ENCODE results near the gene CLMN.
"Not testable (repeated sequence)": the region's sequence is repeated elsewhere in the genome, so short reads cannot be mapped to it uniquely, and the experiment has no call there.

Gene CLMN

DNA sequence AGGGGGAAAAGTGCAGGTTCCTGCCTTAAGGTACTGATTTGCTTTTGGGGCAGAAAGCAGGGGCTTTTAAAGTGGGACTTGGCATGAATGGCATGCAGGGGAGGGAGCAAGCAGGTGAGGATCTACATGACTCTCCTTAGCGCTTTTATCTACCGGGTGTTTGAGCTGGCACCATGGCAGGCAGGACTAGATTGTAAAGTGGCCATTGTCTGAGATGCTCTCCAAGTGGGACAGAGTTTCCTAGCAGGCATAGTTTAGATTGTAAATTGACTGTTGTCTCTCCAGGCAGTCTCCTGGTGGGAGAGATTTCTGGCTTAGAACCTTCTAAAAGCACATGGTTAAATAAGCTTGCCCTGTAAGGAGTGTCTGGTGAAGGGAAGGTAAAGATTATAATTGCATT, 157.1 kb downstream of the CLMN start:
- no peak for DNase-seq (ENCODE audit: low read depth)

DNA sequence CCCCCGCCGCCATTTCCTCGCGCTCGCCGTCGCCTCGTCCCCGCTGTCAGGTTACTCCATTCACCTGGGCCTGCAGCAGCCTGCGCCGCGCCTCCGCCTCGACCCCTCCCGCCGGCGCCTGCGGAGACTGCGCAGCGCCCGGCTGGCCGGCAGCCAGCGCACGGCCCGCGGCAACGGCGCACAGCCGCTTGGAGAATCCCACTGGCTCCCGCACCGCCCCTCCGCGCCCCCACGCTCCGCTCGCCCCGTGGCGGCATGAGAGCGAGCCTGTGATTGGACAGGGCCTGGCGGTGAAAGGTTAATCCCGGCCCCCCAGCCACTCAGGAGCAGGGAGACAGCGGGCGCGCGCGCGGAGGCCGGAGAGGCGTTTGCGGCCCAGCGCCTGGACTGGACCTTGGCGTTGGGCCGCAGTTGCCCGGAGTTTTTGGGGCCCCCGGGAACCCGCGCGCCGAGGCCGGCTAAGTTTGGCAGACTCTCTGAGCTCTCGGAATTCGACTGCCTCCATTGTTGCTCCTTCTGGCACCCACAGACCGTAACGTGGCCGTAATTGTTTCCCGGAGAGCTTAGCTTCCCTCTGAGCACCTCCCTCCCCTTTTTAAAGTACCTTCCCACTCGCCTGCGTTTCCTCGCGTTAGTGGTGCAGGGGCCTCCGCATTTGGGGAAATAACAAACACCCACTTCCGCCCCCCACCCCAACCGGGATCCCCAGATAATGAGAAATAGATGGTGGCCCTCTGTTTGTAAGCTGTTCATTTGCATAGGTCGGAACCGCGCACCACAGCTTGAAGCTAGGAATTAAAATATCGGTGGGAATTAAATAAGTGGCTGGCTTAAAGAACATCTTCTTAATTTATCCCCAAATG, 162.2 kb downstream of the CLMN start, which contains the start of gene DICER1:
Gene DICER1, minus strand, starts transcription at position 203 of the 863 bp plus-strand sequence. CDS start 24,071 bp downstream, outside the sequence.
- DNase-seq (ENCODE audit: low read depth) = peak; percentile 93

DNA sequence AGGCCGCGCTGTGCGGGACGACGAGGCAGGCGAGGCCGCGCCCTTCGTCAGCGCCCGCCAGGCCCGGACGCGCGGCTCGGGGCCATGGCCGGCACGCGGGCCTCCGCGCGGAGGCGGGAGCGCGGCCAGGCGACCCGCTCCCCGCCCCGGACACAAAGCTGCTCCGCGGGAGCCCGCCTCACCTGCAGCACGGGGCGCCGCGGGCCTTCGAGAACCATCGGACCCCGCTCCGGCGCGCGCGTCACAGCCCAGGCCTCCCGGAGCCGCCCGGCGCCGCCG, 162.7 kb downstream of the CLMN start:
- DNase-seq (ENCODE audit: low read depth) = no peak

DNA sequence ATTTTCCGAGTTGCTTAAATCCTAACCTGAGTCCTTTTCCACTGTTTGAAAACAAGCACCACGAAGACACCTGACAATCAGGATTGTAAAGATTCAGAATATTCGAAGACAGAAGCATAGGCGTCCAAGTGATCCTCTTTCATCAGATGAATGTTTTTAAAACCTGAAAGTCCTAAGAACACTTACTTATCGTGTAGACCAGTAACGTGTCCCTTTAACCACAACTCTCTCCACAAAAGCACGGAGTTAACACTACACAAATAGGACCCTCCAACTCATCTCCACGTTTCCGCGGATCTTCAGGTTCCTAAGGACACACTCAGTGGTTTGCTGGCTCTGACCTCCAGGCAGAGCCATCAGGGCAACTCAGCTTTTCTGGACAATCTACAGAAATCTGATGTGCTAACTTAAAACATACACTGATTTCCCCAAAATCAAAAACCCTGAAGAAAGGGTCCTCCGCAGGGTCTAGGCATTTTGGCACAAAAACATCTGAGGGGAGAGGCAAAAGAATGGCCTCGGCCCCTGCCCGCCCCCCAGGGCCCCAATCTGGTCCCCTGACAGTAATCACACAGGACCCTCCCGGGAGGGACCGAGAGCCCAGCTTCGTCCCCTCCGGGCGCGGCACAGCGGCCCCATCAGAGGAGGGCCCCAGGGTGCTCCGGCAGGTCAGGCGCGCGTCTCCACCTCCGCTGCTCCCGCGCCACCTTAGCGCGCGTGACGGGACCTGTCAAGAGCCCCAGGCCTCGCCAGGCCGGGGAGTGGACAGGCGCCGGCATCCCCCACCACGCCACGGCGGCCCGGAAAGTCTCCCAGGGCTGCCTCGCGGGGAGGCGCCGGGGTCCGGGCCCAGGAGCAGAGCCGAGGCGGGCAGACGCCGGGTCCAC, 163.3 kb downstream of the CLMN start:
- DNase-seq (ENCODE audit: low read depth) = peak; percentile 8

DNA sequence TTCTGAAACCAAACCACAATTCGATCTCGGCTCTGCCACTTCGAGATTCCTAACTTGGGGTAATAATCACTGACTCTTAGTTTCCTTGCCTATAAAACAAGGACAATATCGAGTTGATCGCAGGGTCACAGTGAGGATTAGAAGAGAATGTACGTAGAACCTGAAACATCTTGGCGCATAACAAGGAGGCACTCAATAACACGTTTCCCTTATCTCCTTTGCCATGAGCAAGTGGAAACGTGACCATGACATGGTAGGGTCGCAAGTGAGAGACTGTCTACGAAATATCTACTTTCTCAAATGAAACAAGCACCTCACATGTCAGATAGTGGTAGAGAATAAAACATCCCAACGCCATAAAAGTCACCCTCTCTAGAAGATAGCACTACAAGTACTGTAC, 164.7 kb downstream of the CLMN start:
- DNase-seq (ENCODE audit: low read depth) = no peak

DNA sequence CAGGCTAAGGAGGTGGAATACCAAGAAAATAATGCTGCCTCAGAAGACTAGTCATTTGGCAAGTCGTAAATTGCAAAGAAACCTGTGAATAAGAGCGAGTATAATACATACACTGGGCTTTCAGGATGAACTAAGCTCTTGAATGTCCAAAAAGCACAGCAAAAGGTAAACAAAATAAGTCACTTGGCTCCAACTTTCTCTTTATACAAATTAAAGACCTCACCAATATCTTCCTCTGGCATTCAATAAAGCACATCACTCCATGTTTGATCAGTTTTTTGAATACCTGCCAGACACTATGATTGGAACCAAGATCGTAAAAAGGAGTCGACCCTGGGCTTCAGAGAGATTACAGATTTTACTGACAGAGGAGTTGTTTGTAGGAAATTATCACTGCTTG, 165.8 kb downstream of the CLMN start:
- no peak for DNase-seq (ENCODE audit: low read depth)

DNA sequence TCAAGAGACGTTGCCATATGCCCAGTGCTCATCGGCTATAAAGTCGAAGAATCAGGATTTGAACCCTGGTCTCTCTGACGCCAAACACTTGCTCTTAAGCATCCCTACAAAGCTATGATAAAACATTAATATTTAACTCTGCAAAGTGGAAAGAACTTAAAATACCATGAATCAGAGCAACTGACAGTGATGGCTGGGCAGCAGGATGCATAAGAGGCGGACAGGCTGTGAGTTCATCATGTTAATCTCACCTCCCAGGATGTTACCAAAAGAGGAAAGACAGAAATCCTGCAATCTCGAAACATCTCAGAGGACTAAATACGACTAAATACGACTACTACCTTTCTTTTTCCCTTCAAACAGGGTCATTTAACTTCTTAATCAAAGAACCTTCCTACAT, 168.1 kb downstream of the CLMN start:
- DNase-seq (ENCODE audit: low read depth) = no peak

DNA sequence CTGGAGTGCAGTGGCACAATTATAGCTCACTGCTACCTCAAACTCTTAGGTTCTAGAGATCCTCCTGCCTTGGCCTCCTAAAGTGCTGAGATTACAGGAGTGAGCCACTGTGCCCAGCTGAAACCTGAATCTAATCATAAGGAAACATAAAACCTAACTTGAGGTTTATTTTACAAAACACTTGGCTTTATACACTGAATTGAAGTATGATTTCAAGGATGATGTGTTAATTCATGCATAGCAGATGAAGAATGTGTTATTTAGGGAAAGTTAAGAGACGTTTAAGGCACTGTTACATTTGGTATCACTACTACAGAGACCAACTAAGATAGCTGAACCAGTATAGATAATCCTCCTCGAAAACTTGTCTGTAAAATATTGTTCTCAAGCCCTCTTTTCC, 168.8 kb downstream of the CLMN start:
- DNase-seq (ENCODE audit: low read depth) = no peak

DNA sequence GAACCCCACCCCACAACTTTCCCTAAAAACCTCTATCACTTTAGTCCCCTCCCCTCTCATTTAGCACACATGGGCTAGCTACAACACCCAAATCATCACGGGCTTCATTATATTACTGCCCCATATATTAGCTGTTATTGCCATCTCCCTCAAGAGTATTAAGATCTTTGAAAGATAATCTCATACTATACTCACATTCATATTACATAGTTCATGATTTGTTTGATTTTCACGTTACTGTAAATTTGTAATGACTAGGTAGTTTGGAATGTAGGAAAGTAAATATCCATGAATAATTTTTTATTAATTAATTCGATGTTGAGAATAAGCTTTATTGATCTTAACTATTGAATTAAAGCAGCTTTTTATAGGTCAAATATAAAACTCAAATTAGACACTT, 170.3 kb downstream of the CLMN start:
- DNase-seq (ENCODE audit: low read depth) = no peak

DNA sequence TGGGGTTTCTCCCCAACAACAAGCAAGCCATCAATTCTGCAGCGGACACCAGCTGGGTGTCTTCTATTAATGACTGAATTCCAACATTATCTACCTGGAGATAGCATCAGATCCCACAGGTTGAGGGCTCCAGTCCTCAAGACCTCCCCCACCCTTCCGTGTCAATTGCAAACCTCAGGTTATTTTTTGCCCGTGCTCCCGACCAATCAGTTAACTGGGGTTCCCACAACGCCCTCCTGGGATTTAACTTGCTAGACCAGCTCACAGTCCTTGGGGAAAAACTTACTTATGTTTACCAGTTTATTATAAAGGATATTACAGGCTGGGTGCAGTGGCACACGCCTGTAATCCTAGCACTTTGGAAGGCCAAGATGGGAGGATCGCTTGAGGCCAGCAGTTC, 172.1 kb downstream of the CLMN start:
- no peak for DNase-seq (ENCODE audit: low read depth)

DNA sequence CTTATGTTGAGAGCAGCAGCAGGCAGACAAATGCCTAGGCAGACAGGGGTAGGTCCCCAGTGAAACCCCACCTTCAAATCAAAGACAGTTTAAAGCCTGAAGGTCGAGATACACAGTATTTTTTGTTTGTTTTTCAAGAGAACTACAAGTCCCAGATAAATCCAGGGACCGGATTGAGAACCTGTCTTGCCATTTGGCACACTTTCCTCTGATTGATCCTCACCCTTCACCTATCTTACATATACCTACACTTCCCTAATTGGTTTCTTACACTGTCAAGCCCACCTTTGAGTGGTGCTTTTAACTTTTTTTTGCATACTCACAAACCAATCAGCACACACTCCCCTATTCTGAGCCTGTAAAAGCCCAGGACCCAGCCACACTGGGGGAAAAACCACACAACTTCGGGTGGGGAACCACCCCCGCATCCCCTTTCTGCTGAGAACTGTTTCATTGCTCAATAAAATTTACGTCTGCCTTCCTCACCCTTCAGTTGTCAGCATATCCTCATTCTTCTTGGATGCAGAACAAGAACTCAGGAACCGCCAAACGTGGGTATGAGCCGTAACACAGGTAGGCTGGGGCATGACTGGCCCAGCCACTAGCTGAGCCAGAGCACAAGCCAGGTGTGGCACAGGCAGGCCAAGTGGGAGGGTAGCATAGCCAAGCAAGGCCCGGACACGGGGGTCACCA, 173.5 kb downstream of the CLMN start:
- no peak for DNase-seq (ENCODE audit: low read depth)

DNA sequence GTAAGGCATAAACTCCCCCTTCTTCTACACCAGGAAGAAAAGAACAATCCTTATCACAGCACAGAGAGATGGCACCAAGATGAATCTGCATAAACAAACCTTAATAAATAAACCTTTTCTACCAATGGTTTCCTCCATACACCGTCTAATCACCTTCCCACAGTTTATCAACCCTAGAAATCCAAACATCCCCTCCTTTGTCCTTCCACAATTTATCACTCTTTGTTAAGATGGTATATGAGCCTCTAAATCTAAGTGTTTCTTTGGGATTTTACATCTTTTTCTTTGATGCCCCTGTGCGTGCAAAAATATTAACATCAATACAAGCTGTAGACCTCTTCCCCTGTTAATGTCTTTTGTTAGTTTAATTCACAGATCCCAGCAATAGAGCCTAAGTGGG, 174.9 kb downstream of the CLMN start:
- no peak for DNase-seq (ENCODE audit: low read depth)

DNA sequence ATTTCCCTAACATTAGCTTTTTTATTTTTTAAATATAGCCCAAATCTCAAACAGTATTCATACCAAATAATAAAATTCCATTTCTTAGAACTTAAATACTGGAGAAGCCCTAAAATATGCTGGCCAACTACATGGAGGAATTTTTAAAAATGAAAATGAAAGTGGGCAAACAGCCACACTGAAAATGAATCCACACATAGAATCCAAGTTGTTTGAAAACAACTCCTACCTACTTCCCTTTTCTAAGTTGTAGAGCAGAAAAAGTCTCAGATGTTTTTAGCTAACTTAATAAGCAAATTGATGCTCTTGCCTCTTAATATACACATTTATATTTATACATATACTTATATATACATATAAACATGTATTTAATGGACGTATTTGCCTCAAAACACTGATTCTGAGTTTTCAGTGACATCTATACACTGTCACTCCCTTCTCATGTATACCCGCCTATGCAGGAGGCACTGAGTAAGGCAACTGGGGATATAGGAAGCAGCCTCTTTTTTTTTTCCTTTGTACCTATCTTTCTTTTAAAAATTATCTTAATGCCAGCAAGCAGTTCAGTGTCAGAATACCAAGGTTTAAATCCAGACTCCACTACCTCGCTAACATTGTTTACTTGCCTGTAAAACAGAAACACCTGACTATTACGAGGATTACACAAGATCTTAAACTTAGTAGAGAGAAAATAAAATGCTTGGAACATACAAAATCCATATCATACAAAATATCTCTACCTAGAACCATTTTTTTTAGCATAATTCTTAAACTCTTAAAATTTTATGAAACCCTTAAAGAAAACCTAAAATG, 175.7 kb downstream of the CLMN start:
- no peak for DNase-seq (ENCODE audit: low read depth)

DNA sequence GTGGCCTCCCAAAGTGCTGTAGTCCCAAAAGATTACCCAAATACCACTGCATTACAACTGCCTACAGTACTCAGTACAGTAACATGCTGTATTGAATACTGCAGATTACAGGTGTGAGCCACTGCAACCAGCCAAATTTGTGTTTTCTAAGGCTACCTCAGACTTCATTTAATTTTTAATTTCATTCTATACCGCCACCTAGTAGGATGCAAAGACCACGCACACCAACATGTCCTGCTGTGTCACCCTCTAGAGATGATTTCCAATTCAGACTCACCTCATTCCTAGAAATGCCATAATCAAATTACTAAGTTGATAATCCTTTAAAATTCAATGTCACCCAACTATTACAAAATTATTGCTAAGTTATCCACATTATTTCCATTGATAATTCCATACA, 177.5 kb downstream of the CLMN start:
- no peak for DNase-seq (ENCODE audit: low read depth)

DNA sequence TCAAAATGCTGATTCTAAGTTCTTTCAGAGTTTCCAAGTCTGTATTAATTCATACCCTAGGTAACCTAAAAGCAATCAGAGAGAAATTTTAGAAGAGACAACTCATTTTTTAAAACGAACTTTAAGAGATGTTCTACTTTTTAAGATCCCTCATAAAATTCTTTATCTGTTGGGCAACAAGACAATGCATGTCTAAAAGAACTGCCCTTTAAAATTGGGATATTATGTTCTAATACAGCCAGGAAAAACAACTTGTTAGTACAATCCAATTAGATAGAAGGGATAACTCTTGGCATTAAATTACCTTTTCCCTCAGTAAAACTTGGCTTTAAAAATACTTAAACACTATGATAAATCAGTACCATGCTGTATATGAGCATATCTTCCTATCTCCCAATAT, 178.0 kb downstream of the CLMN start:
- no peak for DNase-seq (ENCODE audit: low read depth)

DNA sequence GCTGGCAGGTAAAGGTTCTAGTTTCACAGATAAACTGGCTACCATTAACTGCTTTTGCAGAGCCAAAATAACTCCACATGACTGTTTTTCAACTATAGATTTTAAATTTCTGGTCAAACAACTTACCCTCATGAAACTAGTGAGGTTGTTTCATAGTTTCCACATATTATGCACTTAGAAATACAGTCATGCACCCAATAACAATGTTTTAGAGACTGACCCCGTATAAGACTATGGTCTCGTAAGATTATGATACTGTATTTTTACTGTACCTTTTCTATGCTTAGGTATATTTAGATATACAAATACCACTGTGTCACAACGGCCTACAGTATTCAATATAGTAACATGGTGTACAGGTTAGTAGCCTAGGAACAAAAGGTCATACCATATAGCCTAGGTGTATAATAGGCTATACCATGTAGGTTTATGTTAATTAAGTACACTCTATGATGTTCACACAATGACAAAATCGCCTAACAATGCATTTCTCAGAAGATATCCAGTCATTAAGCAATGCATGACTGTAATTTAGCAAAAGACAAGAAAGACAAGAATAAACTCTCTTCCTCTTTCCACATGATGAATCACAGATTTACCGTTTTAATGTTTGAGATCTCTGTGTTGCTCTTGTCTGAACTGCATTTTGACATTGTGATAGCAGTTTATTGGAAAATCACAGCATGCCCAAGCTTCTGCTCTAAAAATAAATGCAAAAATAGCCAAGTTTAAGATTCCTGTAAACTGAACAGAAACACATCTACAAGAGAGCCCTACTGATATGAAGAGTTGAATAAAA, 179.4 kb downstream of the CLMN start:
- DNase-seq (ENCODE audit: low read depth) = no peak

DNA sequence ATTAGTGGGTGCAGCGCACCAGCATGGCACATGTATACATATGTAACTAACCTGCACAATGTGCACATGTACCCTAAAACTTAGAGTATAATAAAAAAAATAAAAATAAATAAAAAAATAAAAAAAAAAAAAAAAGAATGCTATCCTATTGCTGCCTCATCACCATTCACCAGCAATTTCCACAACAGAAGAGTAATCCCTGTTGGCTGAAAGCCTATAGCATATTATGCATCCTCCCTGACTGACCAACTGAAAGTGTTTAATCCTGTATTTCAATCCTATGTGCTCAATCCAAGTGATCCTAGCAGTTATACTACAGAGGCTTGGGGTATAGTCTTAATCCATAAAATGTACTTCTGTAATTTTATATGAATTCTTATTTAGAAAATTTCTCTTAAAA, 180.8 kb downstream of the CLMN start:
- no peak for DNase-seq (ENCODE audit: low read depth)

DNA sequence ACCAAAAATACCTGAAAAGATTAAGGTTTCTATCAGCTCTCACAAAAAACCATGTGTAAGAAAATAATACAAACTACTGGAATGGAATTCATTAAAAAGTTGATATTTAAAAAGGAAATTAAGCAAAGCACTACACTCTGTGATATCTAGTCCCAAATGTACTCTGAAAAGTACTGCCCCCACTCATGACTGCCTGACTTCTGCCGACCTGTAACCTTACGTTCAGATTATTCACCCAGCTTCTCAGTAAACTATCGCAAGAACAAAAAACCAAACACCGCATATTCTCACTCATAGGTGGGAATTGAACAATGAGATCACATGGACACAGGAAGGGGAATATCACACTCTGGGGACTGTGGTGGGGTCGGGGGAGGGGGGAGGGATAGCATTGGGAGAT, 181.3 kb downstream of the CLMN start:
- not testable (repeated sequence) for DNase-seq (ENCODE audit: low read depth)

DNA sequence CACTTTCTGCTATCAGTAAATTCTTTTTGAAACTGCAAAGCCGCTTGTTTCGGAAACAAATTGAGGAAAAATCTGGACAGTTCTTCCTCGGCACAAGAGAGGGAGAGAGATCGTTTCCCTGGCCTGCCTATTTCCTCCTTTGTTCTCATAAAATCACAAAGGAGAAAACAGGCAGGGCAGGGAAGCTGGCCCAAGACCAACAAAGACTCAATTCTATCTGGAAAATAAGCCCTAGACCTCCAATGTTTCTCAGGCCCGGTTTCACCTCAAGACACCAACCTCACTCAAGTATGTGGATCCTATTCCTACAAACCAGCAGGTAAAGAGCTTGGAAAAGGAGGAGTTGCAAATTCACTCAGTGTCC, 181.9 kb downstream of the CLMN start:
- no peak for DNase-seq (ENCODE audit: low read depth)

DNA sequence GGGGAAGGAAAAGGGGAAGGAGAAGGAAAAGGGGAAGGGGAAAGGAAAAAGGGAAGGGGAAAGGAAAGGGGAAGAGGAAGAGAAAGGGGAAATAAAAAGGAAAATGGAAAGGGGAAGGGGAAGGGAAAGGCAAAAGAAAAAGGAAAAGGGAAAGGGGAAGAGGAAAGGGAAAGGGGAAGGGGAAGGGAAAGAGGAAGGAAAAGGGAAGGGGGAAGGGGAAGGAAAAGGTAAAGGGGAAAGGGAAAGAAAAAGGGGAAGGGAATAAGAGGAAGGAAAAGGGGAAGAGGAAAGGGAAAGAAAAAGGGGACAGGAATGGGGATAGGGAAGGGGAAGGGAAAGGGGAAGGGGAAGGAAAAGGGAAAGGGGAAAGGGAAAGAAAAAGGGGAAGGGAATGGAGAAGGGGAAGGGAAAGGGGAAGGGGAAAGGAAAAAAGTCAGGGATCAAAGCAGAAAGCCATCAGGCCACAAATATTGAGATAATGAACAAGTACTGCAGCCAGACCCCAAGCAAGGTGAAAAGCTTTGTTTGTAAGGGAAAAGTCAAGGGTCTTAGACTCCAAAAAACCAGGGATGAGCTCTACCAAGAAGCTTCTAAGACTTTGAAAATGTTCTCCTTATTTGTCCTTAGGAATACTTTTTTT, 182.4 kb downstream of the CLMN start:
- DNase-seq (ENCODE audit: low read depth) = no peak

DNA sequence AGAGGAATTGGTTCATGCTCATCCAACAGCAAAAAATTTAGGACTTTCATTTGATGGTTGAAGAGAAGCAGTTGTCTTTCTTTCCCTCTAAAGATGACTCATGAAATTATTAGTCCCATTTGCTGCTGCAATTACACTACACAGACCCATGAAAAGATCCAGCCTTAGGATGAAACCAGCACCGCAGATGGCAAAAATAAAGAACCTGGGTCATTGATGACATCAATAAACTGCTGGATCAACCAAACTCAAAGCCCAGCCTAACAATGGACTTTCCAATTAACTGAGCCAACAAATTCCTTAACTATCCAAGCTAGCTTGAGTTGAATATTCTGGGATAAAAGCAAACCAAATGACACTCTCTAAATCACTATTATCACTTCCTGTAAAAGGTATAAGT, 183.1 kb downstream of the CLMN start:
- DNase-seq (ENCODE audit: low read depth) = no peak
